NCI-H2029 treated with DMSO at 0.1 percent for 48 hours (cell line): ENCODE results near the gene SCAF4.

Experiments
- DNase-seq: peaks from one replicate; lab custom pipeline; 2025; lab: John Stamatoyannopoulos, UW

SCAF4 gene

GRCh38 chr21:31711326-31711725, 20.6 kb downstream of the SCAF4 start:
- no peak for DNase-seq

- no peak for DNase-seq
Observed at GRCh38 chr21:31710586-31710985, 21.3 kb downstream of the SCAF4 start.

GRCh38 chr21:31708541-31708940, 23.4 kb downstream of the SCAF4 start:
- DNase-seq = no peak

GRCh38 chr21:31707499-31707898, 24.4 kb downstream of the SCAF4 start:
- no peak for DNase-seq

GRCh38 chr21:31706562-31706961, 25.4 kb downstream of the SCAF4 start:
- DNase-seq = no peak

- no peak for DNase-seq
Observed at GRCh38 chr21:31700040-31700439, 31.9 kb downstream of the SCAF4 start.

GRCh38 chr21:31698461-31698860, 33.5 kb downstream of the SCAF4 start:
- no peak for DNase-seq

GRCh38 chr21:31696424-31696823, 35.5 kb downstream of the SCAF4 start:
- no peak for DNase-seq

GRCh38 chr21:31693222-31693621, 38.7 kb downstream of the SCAF4 start:
- DNase-seq = no peak

- DNase-seq = no peak
Observed at GRCh38 chr21:31688603-31689368, 43.1 kb downstream of the SCAF4 start.

GRCh38 chr21:31687108-31687507, 44.8 kb downstream of the SCAF4 start:
- DNase-seq = no peak

GRCh38 chr21:31686272-31686915, 45.5 kb downstream of the SCAF4 start:
- no peak for DNase-seq

GRCh38 chr21:31684918-31685317, 47.0 kb downstream of the SCAF4 start:
- no peak for DNase-seq

- DNase-seq = no peak
Observed at GRCh38 chr21:31683029-31683428, 48.9 kb downstream of the SCAF4 start.

- DNase-seq = no peak
Observed at GRCh38 chr21:31682620-31683019, 49.3 kb downstream of the SCAF4 start.

- DNase-seq = no peak
Observed at GRCh38 chr21:31678478-31678877, 53.4 kb downstream of the SCAF4 start.

GRCh38 chr21:31677047-31677446, 54.9 kb downstream of the SCAF4 start:
- DNase-seq = no peak

- no peak for DNase-seq
Observed at GRCh38 chr21:31675960-31676359, 56.0 kb downstream of the SCAF4 start.

- no peak for DNase-seq
Observed at GRCh38 chr21:31675318-31675717, 56.6 kb downstream of the SCAF4 start.

GRCh38 chr21:31673321-31673912, 58.5 kb downstream of the SCAF4 start:
- no peak for DNase-seq

- DNase-seq = no peak
Observed at GRCh38 chr21:31671931-31672330, 60.0 kb downstream of the SCAF4 start.

- no peak for DNase-seq
Observed at GRCh38 chr21:31671146-31671716, 60.7 kb downstream of the SCAF4 start.

GRCh38 chr21:31670070-31670469, 61.8 kb downstream of the SCAF4 start:
- DNase-seq = no peak
